Measurements from ENCODE around the gene SLC1A3. TPM values are rescaled to one million over a fixed set of nuclear protein-coding genes. Genes with fewer than 3 reads are reported as not detected.
A peak's percentile ranks its signal among the peaks of the same experiment; 100 is the strongest.

The SLC1A3 gene
- total and polyA plus RNA-seq, 8 donors, result 0.76 to 29.7 (median 3.1) TPM

DNA sequence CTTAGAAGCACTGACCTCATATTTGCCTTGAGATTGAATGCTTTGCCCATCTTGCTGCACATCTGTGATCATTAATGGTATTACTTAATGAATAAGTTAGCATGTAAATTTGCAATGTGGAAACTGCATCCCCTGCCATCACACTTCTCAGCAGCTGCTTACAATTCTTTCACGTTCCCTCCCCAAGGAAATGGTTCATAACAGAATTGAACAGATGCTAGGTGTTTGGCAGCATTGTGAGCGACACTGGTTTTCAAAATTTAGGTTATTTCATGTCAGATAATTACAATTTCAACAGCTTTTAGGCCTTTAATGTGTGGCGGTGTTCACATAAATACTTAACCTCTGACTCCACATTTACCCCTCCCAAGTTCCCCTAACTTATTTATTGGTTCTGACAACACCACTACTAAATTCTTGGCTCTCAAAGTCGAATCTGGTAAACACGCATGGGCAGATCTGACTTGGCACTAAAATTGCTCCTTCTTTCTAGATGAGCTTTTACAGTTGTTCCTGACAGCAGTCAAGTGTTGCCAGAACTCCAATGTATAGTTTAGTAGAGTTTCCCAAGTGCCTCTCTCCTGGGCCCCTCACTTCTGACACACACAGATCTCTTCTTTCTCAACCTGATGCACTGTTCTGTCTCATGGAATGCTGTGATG, 46.8 kb downstream of the SLC1A3 start:
- no peak overlapping the region for H3K27ac ChIP-seq
- TF ChIP-seq, protein P1, sequence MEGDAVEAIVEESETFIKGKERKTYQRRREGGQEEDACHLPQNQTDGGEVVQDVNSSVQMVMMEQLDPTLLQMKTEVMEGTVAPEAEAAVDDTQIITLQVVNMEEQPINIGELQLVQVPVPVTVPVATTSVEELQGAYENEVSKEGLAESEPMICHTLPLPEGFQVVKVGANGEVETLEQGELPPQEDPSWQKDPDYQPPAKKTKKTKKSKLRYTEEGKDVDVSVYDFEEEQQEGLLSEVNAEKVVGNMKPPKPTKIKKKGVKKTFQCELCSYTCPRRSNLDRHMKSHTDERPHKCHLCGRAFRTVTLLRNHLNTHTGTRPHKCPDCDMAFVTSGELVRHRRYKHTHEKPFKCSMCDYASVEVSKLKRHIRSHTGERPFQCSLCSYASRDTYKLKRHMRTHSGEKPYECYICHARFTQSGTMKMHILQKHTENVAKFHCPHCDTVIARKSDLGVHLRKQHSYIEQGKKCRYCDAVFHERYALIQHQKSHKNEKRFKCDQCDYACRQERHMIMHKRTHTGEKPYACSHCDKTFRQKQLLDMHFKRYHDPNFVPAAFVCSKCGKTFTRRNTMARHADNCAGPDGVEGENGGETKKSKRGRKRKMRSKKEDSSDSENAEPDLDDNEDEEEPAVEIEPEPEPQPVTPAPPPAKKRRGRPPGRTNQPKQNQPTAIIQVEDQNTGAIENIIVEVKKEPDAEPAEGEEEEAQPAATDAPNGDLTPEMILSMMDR (IDR thresholded peaks at IDR 0.05), result no peak
- TF ChIP-seq POLR2AphosphoS5 (IDR thresholded peaks at IDR 0.05) (no peak), EP300 (IDR thresholded peaks at IDR 0.05) (no peak), POLR2A (IDR thresholded peaks at IDR 0.05) (no peak)
- peaks cover 0 to 10% (median 0%) of the 10 kb centered on the region in 3 donors for H3K27me3 ChIP-seq
- peak in 1 of 2 donors; percentile 51 for DNase-seq
- WGBS, 5 donors, result 70 to 83% (median 72%) methylated on average over 5 of the region's 5 CpGs
- H3K4me3 ChIP-seq, result no peak overlapping the region
- H3K4me1 ChIP-seq, result peaks cover 4 to 12% (median 6%) of the 10 kb centered on the region in 4 donors
- intact Hi-C loops (cut with DNase I; ENCODE audit: low total_unique reads), result no loop called here
- H3K36me3 ChIP-seq, result no peaks in the 10 kb centered on the region
- no peaks in the 10 kb centered on the region for H3K9me3 ChIP-seq

DNA sequence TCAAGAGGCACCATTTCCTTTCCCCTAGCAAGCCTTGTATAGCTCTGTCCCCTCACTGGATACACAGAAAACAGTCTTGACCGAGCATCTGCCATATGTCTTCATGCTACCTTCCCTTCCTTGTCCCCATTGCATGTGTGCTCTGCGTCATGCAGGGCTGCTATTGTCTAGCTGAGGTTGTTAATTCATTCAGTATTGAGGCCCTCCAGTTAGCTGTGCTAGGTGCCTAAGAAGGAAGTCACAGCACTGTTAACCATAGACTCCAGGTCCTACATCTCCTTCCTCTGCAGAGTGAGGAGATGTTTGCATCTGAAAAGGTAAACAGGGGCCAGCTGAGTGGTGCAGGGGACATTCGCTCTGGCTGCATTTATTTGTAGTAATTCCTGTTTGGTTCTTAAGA, 48.2 kb downstream of the SLC1A3 start:
- Histone ChIP-seq H3K4me3 (no peak overlapping the region), H3K27ac (no peak overlapping the region), H3K27me3 (peaks cover 0 to 10% (median 0%) of the 10 kb centered on the region in 3 donors), H3K9me3 (no peaks in the 10 kb centered on the region), H3K4me1 (peaks cover 6 to 16% (median 9%) of the 10 kb centered on the region in 4 donors), H3K36me3 (no peaks in the 10 kb centered on the region)
- intact Hi-C loops (cut with DNase I; ENCODE audit: low total_unique reads), result no loop called here
- WGBS, 5 donors, result 71 to 83% (median 75%) methylated on average over 3 of the region's 3 CpGs
- TF ChIP-seq EP300 (IDR thresholded peaks at IDR 0.05), result no peak
- TF ChIP-seq POLR2A (IDR thresholded peaks at IDR 0.05), result no peak
- TF ChIP-seq, protein P1 (IDR thresholded peaks at IDR 0.05), result no peak
- TF ChIP-seq POLR2AphosphoS5 (IDR thresholded peaks at IDR 0.05), result no peak
- no peak for DNase-seq

DNA sequence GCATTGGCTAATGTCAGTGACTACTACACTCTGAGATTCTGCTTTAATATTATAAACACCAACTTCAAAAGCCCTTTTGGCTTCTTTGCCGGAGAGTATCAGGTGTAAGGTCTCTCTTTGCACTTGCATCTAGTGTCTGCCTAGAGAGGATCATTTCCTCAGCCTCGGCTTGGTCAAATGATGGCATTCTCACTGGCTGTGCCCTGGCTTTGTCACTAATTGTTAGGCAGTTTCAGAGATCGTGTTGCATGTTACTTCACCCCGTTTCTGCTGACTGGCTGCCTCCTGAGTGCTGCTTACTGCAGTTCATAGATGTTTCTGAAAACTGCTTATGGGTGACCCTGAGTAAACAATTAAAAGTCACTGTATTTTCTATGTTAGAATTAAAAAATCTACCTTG, 48.8 kb downstream of the SLC1A3 start:
- intact Hi-C loops (cut with DNase I; ENCODE audit: low total_unique reads), result no loop called here
- peaks cover 0 to 10% (median 0%) of the 10 kb centered on the region in 3 donors for H3K27me3 ChIP-seq
- no peaks in the 10 kb centered on the region for H3K36me3 ChIP-seq
- WGBS, 5 donors, result 34 to 62% (median 49%) methylated on average over 4 of the region's 4 CpGs
- peak in 1 of 2 donors; percentile 33 for DNase-seq
- no peak overlapping the region for H3K4me3 ChIP-seq
- H3K4me1 ChIP-seq, result peaks cover 6 to 16% (median 9%) of the 10 kb centered on the region in 4 donors
- H3K27ac ChIP-seq, result no peak overlapping the region
- TF ChIP-seq POLR2AphosphoS5 (IDR thresholded peaks at IDR 0.05), result no peak
- no peak for TF ChIP-seq POLR2A (IDR thresholded peaks at IDR 0.05)
- TF ChIP-seq, protein P1 (IDR thresholded peaks at IDR 0.05), result no peak
- no peak for TF ChIP-seq EP300 (IDR thresholded peaks at IDR 0.05)
- H3K9me3 ChIP-seq, result no peaks in the 10 kb centered on the region

DNA sequence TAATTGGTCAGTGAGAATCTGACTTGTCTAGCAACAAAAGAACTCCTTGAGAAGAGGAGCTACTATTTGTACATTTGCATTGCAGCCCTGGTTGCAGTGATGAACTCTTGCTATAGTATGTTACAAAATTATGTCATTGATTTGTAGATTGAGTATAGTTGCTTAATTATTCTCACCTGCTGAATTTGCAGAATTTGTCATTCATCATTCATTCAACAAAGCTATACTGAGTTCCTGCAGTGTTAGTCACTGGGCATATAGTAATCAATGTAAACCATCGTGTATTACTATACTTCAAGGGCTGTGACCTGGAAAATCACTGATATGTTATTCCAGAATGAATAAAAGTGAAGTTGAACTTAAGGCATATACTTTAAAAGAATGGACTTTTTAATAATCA, 50.1 kb downstream of the SLC1A3 start:
- Histone ChIP-seq H3K4me3 (no peak overlapping the region), H3K27me3 (peaks cover 0 to 5% (median 0%) of the 10 kb centered on the region in 3 donors), H3K27ac (peak overlapping the region in 1 of 5 donors; percentile 79), H3K4me1 (peaks cover 6 to 16% (median 9%) of the 10 kb centered on the region in 4 donors), H3K9me3 (no peaks in the 10 kb centered on the region), H3K36me3 (no peaks in the 10 kb centered on the region)
- TF ChIP-seq EP300 (IDR thresholded peaks at IDR 0.05) (no peak), POLR2A (IDR thresholded peaks at IDR 0.05) (no peak), POLR2AphosphoS5 (IDR thresholded peaks at IDR 0.05) (no peak)
- TF ChIP-seq, protein P1 (IDR thresholded peaks at IDR 0.05), result no peak
- no peak for DNase-seq
- 58 to 70% (median 67%) methylated on average over 1 of the region's 1 CpG for WGBS, 5 donors
- intact Hi-C loops (cut with DNase I; ENCODE audit: low total_unique reads), result no loop called here

All from stomach (tissue), 9 donors.